ENCODE data around the gene TMTC2.

GRCh38 chr12:82774666-82775065 is 88.0 kb downstream of the TMTC2 start:
- TF ChIP-seq CTCF (IDR thresholded peaks at IDR 0.05) (no peak), POLR2A (IDR thresholded peaks at IDR 0.05) (no peak)
